ENCODE data around the gene C2CD5.
"Not testable (repeated sequence)": the region's sequence is repeated elsewhere in the genome, so short reads cannot be mapped to it uniquely, and the experiment has no call there.

The C2CD5 gene, protein sequence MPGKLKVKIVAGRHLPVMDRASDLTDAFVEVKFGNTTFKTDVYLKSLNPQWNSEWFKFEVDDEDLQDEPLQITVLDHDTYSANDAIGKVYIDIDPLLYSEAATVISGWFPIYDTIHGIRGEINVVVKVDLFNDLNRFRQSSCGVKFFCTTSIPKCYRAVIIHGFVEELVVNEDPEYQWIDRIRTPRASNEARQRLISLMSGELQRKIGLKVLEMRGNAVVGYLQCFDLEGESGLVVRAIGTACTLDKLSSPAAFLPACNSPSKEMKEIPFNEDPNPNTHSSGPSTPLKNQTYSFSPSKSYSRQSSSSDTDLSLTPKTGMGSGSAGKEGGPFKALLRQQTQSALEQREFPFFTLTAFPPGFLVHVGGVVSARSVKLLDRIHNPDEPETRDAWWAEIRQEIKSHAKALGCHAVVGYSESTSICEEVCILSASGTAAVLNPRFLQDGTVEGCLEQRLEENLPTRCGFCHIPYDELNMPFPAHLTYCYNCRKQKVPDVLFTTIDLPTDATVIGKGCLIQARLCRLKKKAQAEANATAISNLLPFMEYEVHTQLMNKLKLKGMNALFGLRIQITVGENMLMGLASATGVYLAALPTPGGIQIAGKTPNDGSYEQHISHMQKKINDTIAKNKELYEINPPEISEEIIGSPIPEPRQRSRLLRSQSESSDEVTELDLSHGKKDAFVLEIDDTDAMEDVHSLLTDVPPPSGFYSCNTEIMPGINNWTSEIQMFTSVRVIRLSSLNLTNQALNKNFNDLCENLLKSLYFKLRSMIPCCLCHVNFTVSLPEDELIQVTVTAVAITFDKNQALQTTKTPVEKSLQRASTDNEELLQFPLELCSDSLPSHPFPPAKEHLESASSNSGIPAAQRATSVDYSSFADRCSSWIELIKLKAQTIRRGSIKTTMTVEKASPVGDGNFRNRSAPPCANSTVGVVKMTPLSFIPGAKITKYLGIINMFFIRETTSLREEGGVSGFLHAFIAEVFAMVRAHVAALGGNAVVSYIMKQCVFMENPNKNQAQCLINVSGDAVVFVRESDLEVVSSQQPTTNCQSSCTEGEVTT

DNA sequence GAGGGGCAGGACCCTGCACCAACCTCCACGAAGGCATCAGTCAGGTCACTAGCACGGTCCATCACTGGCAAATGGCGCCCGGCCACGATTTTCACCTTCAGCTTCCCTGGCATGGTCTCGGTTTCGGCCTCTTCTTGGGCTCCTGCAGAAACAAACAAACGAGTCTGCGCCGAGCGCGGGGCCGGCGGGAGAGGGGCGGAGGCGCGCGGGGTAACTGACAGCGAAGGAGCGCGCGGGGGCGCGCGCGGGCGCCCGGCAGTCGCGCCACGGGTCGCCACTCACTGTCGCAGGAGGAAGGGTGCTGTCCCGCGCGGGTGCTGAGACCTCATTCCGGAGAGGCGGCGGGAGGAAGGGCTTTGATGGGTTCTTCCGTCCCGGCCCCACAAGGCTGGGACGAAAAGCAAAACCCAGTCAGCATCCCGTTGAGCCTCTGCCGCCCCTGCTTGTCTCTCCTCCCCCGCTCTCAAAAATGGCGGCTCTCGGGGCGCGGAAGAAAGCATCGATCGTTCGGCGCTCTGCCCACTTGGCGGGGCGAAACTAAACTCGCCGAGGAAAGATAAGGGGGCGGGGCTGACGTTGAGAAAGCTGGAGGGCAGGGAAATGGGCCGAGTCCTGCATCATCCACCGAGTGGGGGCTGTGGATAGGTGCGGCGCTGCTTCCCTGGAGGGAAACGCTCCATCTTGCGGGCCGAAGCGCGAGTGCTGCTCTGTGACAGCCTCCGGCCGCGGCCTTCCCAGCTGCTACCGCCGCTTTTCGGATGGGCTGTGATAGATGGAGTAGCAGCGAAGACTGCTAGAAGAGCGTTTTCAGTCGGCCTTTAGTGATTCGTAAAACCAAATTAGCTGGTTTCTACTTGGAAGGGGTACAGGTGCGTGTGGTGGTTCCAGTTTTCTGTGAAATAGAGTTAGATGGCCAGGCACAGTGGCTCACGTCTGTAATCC lies at the start of gene C2CD5:
Gene C2CD5 (minus strand): TSS at position 505 of the 942 bp plus-strand sequence. CDS start 392 bp downstream, at position 113.
- peak; percentile 96 for DNase-seq (ENCODE audit: low spot score)

- DNase-seq (ENCODE audit: low spot score), result no peak
Observed at GRCh38 chr12:22593864-22594263, 49.5 kb upstream of the C2CD5 start.

- no peak for DNase-seq (ENCODE audit: low spot score)
Observed at GRCh38 chr12:22588817-22589216, 44.5 kb upstream of the C2CD5 start.

DNA sequence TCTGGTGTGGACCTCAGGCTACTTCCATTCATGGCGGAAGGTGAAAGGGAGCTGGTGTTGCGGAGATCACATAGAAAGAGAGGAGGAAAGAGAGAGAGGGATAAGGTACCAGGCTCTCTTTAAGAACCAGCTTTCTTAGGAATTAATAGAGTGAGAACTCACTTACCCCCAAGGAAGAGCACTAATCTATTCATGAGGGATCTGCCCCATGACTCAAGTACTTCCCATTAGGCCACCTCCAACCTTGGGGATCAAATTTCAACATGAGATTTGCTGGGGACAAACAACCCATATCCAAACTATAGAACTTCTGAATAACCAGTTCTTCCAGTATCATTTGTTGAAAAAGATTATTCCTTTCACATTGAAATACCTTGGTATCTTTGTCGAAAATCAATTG lies 34.0 kb upstream of the C2CD5 start:
- DNase-seq (ENCODE audit: low spot score), result no peak

GRCh38 chr12:22577667-22578066 lies 33.3 kb upstream of the C2CD5 start:
- no peak for DNase-seq (ENCODE audit: low spot score)

DNA sequence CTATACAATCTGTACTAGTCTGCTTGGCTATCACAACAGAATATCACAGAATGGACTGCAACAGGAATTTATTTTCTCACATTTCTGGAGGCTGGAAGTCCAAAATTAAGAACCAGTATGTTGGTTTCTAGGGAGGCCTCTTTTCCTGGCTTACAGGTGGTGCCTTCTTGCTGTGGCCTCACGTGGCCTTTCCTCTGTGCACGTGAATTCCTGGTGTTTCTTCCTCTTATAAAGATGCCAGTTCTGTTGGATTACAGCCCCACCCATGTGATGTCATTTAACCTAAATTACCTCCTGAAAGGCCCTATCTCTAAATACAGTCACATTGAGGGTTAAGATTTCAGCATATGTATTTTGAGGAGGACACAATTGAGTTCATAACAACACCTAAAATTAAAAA lies 32.1 kb upstream of the C2CD5 start:
- DNase-seq (ENCODE audit: low spot score), result no peak

DNA sequence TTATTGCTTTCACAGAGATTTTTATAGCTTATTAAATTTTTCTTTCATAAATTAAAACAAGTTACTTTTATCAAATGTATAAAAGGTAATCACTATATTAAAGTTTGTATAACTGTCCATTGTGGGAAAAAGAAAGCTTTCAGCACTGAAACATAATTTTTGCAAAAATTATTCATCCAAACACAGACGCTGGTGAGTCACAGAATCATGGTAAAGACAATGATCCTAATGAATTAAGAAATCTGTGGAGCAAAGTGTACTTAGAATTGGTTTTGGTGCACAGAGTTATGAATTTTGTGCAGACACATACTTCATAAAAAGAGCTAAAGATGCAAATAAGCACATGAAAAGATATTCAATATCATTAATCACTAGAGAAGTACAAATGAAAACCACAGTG lies 31.7 kb upstream of the C2CD5 start:
- no peak for DNase-seq (ENCODE audit: low spot score)

GRCh38 chr12:22574921-22575320 lies 30.6 kb upstream of the C2CD5 start:
- no peak for DNase-seq (ENCODE audit: low spot score)

GRCh38 chr12:22573181-22573580 lies 28.8 kb upstream of the C2CD5 start:
- no peak for DNase-seq (ENCODE audit: low spot score)

GRCh38 chr12:22569253-22569652 lies 24.9 kb upstream of the C2CD5 start:
- no peak for DNase-seq (ENCODE audit: low spot score)

GRCh38 chr12:22562036-22563028 lies 18.0 kb upstream of the C2CD5 start:
- no peak for DNase-seq (ENCODE audit: low spot score)

DNA sequence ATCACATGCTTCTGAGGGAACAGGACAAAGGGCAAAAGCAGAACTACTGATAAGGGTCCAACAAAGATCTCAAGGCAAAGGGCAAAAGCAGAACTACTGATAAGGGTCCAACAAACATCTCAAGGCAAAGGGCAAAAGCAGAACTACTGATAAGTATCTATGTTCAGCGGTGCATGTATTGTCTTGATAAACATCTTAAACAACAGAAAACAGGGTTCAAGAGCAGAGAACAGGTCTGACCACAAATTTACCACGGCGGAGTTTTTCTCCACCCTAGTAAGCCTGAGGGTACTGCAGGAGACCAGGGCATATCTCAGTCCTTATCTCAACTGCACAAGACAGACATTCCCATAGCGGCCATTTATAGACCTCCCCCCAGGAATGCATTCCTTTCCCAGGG lies 10.4 kb upstream of the C2CD5 start:
- not testable (repeated sequence) for DNase-seq (ENCODE audit: low spot score)

DNA sequence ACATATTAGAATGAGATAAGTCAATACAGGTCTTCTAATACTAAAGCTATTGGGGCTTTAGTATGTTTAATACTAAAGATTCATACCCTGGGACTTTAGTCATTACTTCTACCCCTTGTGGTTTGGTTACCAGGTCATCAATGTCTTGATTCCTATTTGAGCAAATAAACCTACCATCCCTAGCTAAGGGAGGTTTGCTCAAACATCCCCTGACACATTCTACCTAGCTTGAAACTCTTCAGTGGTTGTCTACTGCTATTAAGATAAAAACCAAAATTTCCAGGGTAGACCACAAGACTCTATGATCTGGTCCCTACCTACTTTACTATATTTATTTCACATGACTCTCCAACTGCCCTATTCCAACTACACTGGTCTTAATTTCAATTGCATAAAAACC lies 7.3 kb upstream of the C2CD5 start:
- no peak for DNase-seq (ENCODE audit: low spot score)

GRCh38 chr12:22545255-22545654 lies 913 bp upstream of the C2CD5 start:
- DNase-seq (ENCODE audit: low spot score), result no peak

GRCh38 chr12:22543246-22544037 lies 900 bp downstream of the C2CD5 start:
- DNase-seq (ENCODE audit: low spot score), result peak; percentile 74

DNA sequence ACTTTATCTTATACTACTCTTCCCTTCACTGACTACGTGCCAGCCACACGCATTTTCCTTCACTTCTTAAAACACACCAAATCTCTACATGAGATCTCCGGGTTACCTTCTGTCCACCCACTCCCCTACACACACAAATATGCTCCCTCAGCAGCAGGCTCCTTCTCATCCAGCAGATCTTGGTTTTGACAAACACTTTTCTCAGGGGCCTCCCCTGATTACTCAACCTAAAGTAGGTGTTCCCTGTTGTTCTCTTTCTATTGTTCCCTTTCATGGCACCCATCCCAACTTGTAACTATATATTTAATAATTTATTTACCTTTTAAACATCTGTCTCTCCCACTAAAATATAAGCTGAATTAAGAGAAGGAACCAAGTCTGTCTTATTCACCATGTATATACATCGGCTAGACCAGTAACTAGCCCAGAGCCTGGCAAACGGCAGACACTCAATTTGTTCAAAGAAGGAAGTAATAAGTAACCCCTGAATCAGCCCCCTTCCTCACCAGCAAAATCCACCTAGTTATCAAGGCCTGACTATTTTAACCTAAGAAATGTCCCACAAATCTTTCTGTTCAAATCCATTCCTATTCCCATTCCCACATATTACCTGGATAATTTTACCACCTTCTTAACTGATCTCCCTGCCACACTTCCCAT lies 2.7 kb downstream of the C2CD5 start:
- no peak for DNase-seq (ENCODE audit: low spot score)

DNA sequence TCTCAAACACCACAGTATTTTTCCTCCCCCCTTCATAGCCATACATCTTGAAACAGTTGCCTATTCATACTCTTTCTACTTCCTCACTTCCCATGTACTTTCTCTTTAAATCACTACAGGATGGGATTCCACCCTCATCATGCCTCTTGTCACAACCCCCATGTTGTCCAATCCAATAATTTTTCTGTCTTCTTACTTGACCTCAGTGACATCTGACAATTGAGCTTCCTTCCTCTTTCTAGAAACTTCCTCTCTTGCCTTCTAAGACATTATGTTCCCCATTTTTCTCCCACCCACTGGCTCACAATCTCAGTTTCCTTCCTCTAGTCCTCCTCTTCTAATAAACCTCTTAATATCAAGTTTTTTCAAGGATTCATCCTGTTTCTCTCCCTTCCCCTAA lies 5.3 kb downstream of the C2CD5 start:
- DNase-seq (ENCODE audit: low spot score), result no peak

- no peak for DNase-seq (ENCODE audit: low spot score)
Observed at GRCh38 chr12:22538311-22538710, 6.0 kb downstream of the C2CD5 start.

DNA sequence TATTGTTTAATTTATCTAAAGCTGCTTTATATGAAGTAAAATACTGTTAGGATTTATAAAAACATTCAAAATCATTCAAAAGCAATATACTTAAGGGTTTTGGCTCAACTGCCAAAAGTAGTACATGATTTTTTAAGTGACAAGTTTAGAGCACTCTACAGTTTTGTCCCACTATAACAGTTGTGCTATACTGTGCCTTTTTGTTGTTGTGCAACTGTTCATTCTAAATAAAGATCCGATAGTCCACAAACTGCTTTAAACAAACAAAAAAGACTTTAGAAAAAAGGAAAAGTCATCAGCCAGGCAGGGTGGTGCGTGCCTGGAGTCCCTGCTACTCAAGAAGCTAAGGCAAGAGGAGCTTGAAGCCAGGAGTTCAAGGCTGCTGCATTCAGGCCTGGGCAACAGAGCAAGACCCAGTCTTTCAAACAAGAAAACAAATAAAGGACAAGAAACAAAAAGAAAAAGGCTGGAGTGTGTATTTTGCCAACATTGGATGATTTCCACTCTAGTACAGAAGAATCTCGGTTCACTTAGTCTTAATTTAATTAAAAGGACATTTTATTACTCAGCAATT lies 7.3 kb downstream of the C2CD5 start:
- DNase-seq (ENCODE audit: low spot score), result no peak

Measured in RKO (cell line).